Neural progenitor cell (in vitro differentiated cells): ENCODE results near the gene TBRG4.

Source experiments
- CTCF ChIP-seq: fragments of 200-600 bp; sonication (generic); IDR thresholded peaks from 2 replicates; pipeline ENCODE4 v1.5.1; 2017; ENCODE audit warnings: antibody characterized with exemption, mild to moderate bottlenecking
- EZH2 ChIP-seq: fragments of 200-600 bp; sonication (generic); IDR thresholded peaks from 2 replicates; pipeline ENCODE4 v1.6.1; 2017; ENCODE audit warnings: antibody characterized with exemption, mild to moderate bottlenecking, moderate library complexity
- EZH2phosphoT487 ChIP-seq: fragments of 200-600 bp; sonication (generic); IDR thresholded peaks from 2 replicates; pipeline ENCODE4 v1.6.1; 2017; ENCODE audit warnings: antibody characterized with exemption

GRCh38 chr7:45160417-45160881 is 49.0 kb upstream of the TBRG4 start:
- TF ChIP-seq CTCF (no peak), EZH2phosphoT487 (no peak), EZH2 (no peak)
